Activated CD8-positive, alpha-beta memory T cell treated with anti-CD3 and anti-CD28 coated beads for 36 hours (primary cell): ENCODE measurements around the gene CIITA. TPM values are rescaled to one million over a fixed set of nuclear protein-coding genes. Genes with fewer than 3 reads are reported as not detected.

Experiments
- CTCF ChIA-PET: fragments of 350-600 bp; sonication (Branson Sonifier 250); formaldehyde crosslinking; loops from one replicate; lab custom pipeline; 2021; ENCODE audit warnings: antibody characterized with exemption; lab: Charles Lee
- POLR2A ChIA-PET: fragments of 350-600 bp; sonication (Branson Sonifier 250); formaldehyde crosslinking; loops from one replicate; lab custom pipeline; 2021; ENCODE audit warnings: antibody characterized with exemption; lab: Charles Lee
- total RNA-seq, 2 experiments: library from RNA; stranded (reverse); gene quantifications; one replicate each; pipeline ENCODE4 v1.2.3, GENCODE V29; 2021

Gene CIITA
- total RNA-seq, 2 experiments from 2014 or later, result 9.0 to 9.3 TPM

DNA sequence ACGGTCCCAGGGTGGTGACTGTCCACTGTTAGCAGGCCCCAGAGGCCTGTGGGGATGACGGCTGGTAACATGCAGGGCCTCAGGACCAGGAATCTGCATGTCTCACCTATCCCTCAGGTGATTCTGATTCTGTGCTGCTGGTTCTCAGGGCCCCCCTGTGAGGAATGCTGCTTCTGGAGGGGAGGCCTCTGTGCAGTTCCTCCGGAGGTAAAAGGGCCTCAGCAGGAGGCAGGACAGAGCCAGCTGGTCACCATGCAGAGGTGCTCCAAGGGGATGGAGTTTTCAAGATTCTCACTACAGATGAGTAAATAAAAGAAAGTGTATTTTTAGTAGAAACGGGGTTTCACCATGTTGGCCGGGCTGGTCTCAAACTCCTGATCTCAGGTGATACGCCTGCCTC lies 101.1 kb downstream of the CIITA start:
- ChIA-PET CTCF (no interaction called here), POLR2A (no interaction called here)

GRCh38 chr16:10978871-10979446 lies 102.0 kb downstream of the CIITA start:
- CTCF ChIA-PET, result no interaction called here
- POLR2A ChIA-PET, result no interaction called here

DNA sequence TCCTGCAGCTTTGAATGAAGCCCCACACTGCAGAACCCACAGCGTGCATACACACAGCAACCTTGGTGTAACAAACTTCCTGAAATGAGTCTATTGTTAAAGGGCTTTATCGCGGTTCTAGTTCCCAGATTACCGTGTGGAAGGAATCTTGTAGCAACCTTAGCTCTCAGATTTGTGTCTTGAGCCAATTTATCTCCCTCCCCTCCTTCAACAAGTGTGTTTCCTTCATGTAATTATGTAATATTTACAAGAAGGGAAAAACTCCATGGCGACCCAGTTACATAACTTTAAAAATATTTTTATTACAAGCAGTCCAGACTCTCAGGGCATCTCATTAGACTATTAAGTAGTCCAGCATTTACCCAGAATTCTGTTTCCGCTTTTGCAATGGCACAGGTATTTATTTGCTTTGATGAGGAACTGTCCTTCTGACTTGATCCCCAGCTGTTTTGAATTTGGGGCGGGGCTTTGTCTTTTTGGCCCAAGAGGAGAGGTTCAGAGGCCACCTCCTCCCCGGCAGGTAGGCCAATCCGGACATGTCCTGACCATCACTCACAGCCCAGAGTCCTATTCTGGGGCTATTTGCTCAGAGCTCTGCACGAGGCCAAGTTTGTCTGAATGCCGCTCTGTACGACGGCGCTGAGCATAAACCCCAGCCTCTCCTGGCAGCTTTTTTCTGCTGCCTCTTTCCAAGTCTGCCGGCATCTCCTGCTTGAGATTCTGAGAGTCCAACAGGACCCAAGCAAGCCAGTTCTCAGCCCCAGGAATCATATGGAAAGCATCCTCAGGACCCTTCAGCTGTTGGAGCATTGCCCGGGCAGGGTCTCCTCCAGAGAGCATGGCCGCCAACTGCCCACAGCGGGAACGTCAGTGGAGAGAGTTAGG lies 103.0 kb downstream of the CIITA start:
- POLR2A ChIA-PET, result no interaction called here

GRCh38 chr16:10980813-10981212 lies 103.8 kb downstream of the CIITA start:
- POLR2A ChIA-PET, result no interaction called here
- CTCF ChIA-PET, result interaction anchor here (0.7 to 1.6 kb wide), 5 partner anchors 9 to 277 kb away, joined by 3 to 10 read pairs (median 5); no protein-coding TSS in a partner anchor

More for the DNA sequence above, 103.0 kb downstream of the CIITA start:
- CTCF ChIA-PET, result interaction anchor here (0.7 to 1.6 kb wide), 5 partner anchors 8 to 278 kb away, joined by 3 to 10 read pairs (median 5); no protein-coding TSS in a partner anchor

DNA sequence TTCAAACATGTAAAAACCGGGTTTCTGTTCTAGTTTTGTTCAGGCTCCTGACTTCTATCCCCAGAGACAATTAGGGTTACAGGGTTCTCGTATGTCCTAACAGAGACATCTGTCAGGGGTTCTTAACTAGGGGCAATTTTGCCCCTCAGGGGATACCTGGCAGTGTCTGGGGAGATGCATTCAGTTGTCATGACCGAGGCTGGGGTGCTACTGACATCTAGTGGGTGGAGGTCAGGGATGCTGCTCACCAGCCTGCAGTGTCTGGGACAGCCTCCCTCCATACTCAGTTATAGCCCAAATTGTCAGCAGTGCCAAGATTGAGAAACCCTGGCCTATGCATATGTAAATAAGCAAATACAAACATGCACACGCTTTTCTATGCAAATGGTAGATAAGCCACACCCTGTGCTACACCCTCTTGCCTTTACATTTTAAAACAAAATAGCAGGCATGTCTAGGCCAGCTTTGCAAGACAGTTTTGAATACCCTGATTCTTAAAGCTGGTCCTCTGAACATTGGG lies 104.8 kb downstream of the CIITA start:
- ChIA-PET POLR2A (no interaction called here), CTCF (interaction anchor here (1.1 to 1.4 kb wide), 2 partner anchors 14 to 30 kb away, joined by 3 to 5 read pairs; no protein-coding TSS in a partner anchor)

DNA sequence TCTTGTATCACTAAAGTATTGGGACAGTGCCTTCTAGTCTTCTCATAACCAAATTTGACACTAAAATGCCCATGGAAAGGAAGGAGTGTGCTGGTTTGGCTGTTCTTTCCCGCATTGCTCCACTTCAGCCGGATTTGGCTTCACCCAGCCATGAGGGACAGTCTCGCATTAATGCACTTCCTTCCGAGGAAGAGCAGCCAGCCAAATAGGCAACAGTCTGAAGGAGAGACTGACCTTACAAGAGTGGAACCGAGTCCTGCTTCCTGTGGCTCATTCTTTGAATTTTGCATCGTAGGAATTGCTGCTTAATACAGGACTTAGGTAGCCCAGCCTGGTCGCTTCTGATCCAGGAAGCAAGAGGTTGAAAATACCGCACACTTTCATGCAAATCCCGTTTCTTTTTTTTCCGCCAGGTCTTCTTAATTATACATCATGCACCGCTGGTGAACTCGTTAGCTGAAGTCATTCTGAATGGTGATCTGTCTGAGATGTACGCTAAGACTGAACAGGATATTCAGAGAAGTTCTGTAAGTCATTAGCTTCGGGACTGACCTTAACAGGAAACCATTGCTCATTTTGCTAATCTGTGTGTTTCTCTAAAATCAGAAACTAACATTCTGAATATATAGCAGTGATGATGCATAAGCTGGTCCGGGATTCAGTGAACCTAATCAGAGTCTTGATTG lies 105.6 kb downstream of the CIITA start:
- CTCF ChIA-PET, result interaction anchor here (1.1 to 2.2 kb wide), 8 partner anchors 13 to 374 kb away, joined by 3 to 12 read pairs (median 4); no protein-coding TSS in a partner anchor

DNA sequence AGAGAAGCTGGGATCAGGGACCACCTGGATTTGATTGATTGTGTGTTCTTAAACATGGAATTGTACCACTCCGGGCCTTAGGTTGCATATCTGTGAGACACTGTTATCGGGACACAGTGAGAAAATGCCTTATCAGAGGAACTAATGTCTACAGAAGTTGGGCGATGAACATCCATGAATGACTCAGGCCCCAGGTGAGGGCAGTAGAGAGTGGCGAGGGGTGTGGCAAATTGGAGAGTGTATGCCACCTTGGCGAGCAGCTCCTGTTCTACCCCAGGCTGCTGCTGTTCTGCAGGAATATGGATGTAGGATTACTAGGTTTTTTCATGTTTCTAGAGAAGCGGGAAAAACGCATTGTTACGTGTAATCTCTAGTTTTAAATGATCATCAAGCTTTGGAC lies 106.2 kb downstream of the CIITA start:
- ChIA-PET POLR2A (interaction anchor here (0.6 to 2.1 kb wide), 4 partner anchors 117 to 272 kb away, joined by 3 to 11 read pairs (median 4); partner anchors contain the start of gene SOCS1), CTCF (interaction anchor here (0.9 to 2.2 kb wide), 11 partner anchors 13 to 373 kb away, joined by 3 to 12 read pairs (median 4); no protein-coding TSS in a partner anchor)

More for the DNA sequence above, 105.6 kb downstream of the CIITA start:
- POLR2A ChIA-PET, result interaction anchor here (0.6 to 2.1 kb wide), 4 partner anchors 117 to 273 kb away, joined by 3 to 11 read pairs (median 4); partner anchors contain the start of gene SOCS1

GRCh38 chr16:10984509-10984908 lies 107.5 kb downstream of the CIITA start:
- CTCF ChIA-PET, result interaction anchor here (0.8 to 2.2 kb wide), 8 partner anchors 9 to 116 kb away, joined by 3 to 12 read pairs (median 3); no protein-coding TSS in a partner anchor
- POLR2A ChIA-PET, result interaction anchor here (2.1 kb wide), 1 partner anchor 271 kb away, joined by 11 read pairs; the partner anchor contains the start of gene SOCS1

Other genes with a start within 250 kb of the CIITA start
- gene TEKT5, start 182.3 kb upstream of the CIITA start, total RNA-seq, result not detected
- gene NUBP1, start 133.4 kb upstream of the CIITA start, total RNA-seq, result 10 to 100 TPM; 32.5 to 37.0 TPM
- not detected for gene TVP23A, start 58.4 kb upstream of the CIITA start, total RNA-seq
- 10 to 100 TPM; 32.4 to 35.5 TPM for gene DEXI, start 65.3 kb downstream of the CIITA start, total RNA-seq
- gene CLEC16A, start 67.4 kb downstream of the CIITA start, total RNA-seq, result 10 to 100 TPM; 32.6 to 34.9 TPM